Measurements from ENCODE around the gene NACC1. TPM values are rescaled to one million over a fixed set of nuclear protein-coding genes. Genes with fewer than 3 reads are reported as not detected.
"Not testable (repeated sequence)": the region's sequence is repeated elsewhere in the genome, so short reads cannot be mapped to it uniquely, and the experiment has no call there.

NACC1 gene
- total RNA-seq, 1 donor from 2014 or later: 66.1 TPM

- Histone ChIP-seq H3K4me3 (ENCODE audit: low read depth, low read length) (no peak overlapping the region), H3K36me3 (ENCODE audit: control insufficient read depth, insufficient read depth, low read length) (no peaks in the 10 kb centered on the region), H3K27me3 (ENCODE audit: control insufficient read depth, insufficient read depth, low read length) (no peaks in the 10 kb centered on the region)
- TF ChIP-seq CTCF (IDR thresholded peaks at IDR 0.05; ENCODE audit: insufficient read depth, low read length, poor library complexity, severe bottlenecking): no peak
- no peak for DNase-seq (ENCODE audit: low read depth)
These were observed 51.7 kb downstream of the NACC1 start for GRCh38 chr19:13169769-13170168.

- no peak overlapping the region for H3K4me3 ChIP-seq (ENCODE audit: low read depth, low read length)
- H3K27me3 ChIP-seq (ENCODE audit: control insufficient read depth, insufficient read depth, low read length): no peaks in the 10 kb centered on the region
- no peak for DNase-seq (ENCODE audit: low read depth)
- H3K36me3 ChIP-seq (ENCODE audit: control insufficient read depth, insufficient read depth, low read length): no peaks in the 10 kb centered on the region
- TF ChIP-seq CTCF (IDR thresholded peaks at IDR 0.05; ENCODE audit: insufficient read depth, low read length, poor library complexity, severe bottlenecking): no peak
These were observed 53.1 kb downstream of the NACC1 start for GRCh38 chr19:13171146-13171545.

- TF ChIP-seq CTCF (IDR thresholded peaks at IDR 0.05; ENCODE audit: insufficient read depth, low read length, poor library complexity, severe bottlenecking): no peak
- H3K27me3 ChIP-seq (ENCODE audit: control insufficient read depth, insufficient read depth, low read length): no peaks in the 10 kb centered on the region
- H3K4me3 ChIP-seq (ENCODE audit: low read depth, low read length): no peak overlapping the region
- DNase-seq (ENCODE audit: low read depth): no peak
- no peaks in the 10 kb centered on the region for H3K36me3 ChIP-seq (ENCODE audit: control insufficient read depth, insufficient read depth, low read length)
These were observed 54.5 kb downstream of the NACC1 start for GRCh38 chr19:13172346-13173138.

- no peak overlapping the region for H3K4me3 ChIP-seq (ENCODE audit: low read depth, low read length)
- TF ChIP-seq CTCF (IDR thresholded peaks at IDR 0.05; ENCODE audit: insufficient read depth, low read length, poor library complexity, severe bottlenecking): no peak
- no peak for DNase-seq (ENCODE audit: low read depth)
- H3K27me3 ChIP-seq (ENCODE audit: control insufficient read depth, insufficient read depth, low read length): no peaks in the 10 kb centered on the region
- H3K36me3 ChIP-seq (ENCODE audit: control insufficient read depth, insufficient read depth, low read length): no peaks in the 10 kb centered on the region
These were observed 55.2 kb downstream of the NACC1 start for GRCh38 chr19:13173139-13173737.

- Histone ChIP-seq H3K4me3 (ENCODE audit: low read depth, low read length) (no peak overlapping the region), H3K27me3 (ENCODE audit: control insufficient read depth, insufficient read depth, low read length) (no peaks in the 10 kb centered on the region), H3K36me3 (ENCODE audit: control insufficient read depth, insufficient read depth, low read length) (no peaks in the 10 kb centered on the region)
- no peak for TF ChIP-seq CTCF (IDR thresholded peaks at IDR 0.05; ENCODE audit: insufficient read depth, low read length, poor library complexity, severe bottlenecking)
- no peak for DNase-seq (ENCODE audit: low read depth)
These were observed 58.3 kb downstream of the NACC1 start for GRCh38 chr19:13176345-13176744.

GRCh38 chr19:13177584-13177983, 59.5 kb downstream of the NACC1 start:
- not testable (repeated sequence) for H3K4me3 ChIP-seq (ENCODE audit: low read depth, low read length); H3K36me3 ChIP-seq (ENCODE audit: control insufficient read depth, insufficient read depth, low read length); H3K27me3 ChIP-seq (ENCODE audit: control insufficient read depth, insufficient read depth, low read length); DNase-seq (ENCODE audit: low read depth)

GRCh38 chr19:13178291-13178690, 60.2 kb downstream of the NACC1 start:
- not testable (repeated sequence) for H3K4me3 ChIP-seq (ENCODE audit: low read depth, low read length); H3K27me3 ChIP-seq (ENCODE audit: control insufficient read depth, insufficient read depth, low read length); DNase-seq (ENCODE audit: low read depth); H3K36me3 ChIP-seq (ENCODE audit: control insufficient read depth, insufficient read depth, low read length)
